ENCODE results near the gene HCK. TPM values are rescaled to one million over a fixed set of nuclear protein-coding genes. Genes with fewer than 3 reads are reported as not detected.

The HCK gene
- total RNA-seq, 1 donor from 2014 or later: under 0.01 TPM

GRCh38 chr20:32050851-32051556, 1.0 kb upstream of the HCK start:
- Histone ChIP-seq H3K36me3 (ENCODE audit: control insufficient read depth, insufficient read depth, low read length) (no peaks in the 10 kb centered on the region), H3K27me3 (ENCODE audit: control insufficient read depth, insufficient read depth, low read length) (peaks cover 27% of the 10 kb centered on the region), H3K4me3 (ENCODE audit: low read depth, low read length) (no peak overlapping the region)
- no peak for TF ChIP-seq CTCF (IDR thresholded peaks at IDR 0.05; ENCODE audit: insufficient read depth, low read length, severe bottlenecking)
- FAIRE-seq (no peak), DNase-seq (ENCODE audit: low read depth) (no peak)

- H3K36me3 ChIP-seq (ENCODE audit: control insufficient read depth, insufficient read depth, low read length): no peaks in the 10 kb centered on the region
- no peak for TF ChIP-seq CTCF (IDR thresholded peaks at IDR 0.05; ENCODE audit: insufficient read depth, low read length, severe bottlenecking)
- H3K4me3 ChIP-seq (ENCODE audit: low read depth, low read length): no peak overlapping the region
- H3K27me3 ChIP-seq (ENCODE audit: control insufficient read depth, insufficient read depth, low read length): peaks cover 27% of the 10 kb centered on the region
- FAIRE-seq (no peak), DNase-seq (ENCODE audit: low read depth) (no peak)
Measured at GRCh38 chr20:32051720-32052089, 337 bp upstream of the HCK start.

GRCh38 chr20:32052778-32053362, 828 bp downstream of the HCK start:
- Histone ChIP-seq H3K27me3 (ENCODE audit: control insufficient read depth, insufficient read depth, low read length) (peaks cover 32% of the 10 kb centered on the region), H3K36me3 (ENCODE audit: control insufficient read depth, insufficient read depth, low read length) (no peaks in the 10 kb centered on the region), H3K4me3 (ENCODE audit: low read depth, low read length) (no peak overlapping the region)
- no peak for FAIRE-seq
- no peak for TF ChIP-seq CTCF (IDR thresholded peaks at IDR 0.05; ENCODE audit: insufficient read depth, low read length, severe bottlenecking)
- DNase-seq (ENCODE audit: low read depth): no peak

- peaks cover 34% of the 10 kb centered on the region for H3K27me3 ChIP-seq (ENCODE audit: control insufficient read depth, insufficient read depth, low read length)
- DNase-seq (ENCODE audit: low read depth): no peak
- no peaks in the 10 kb centered on the region for H3K36me3 ChIP-seq (ENCODE audit: control insufficient read depth, insufficient read depth, low read length)
- H3K4me3 ChIP-seq (ENCODE audit: low read depth, low read length): no peak overlapping the region
- FAIRE-seq: no peak
- no peak for TF ChIP-seq CTCF (IDR thresholded peaks at IDR 0.05; ENCODE audit: insufficient read depth, low read length, severe bottlenecking)
Measured at GRCh38 chr20:32053648-32054047, 1.6 kb downstream of the HCK start.

- FAIRE-seq (no peak), DNase-seq (ENCODE audit: low read depth) (no peak)
- H3K36me3 ChIP-seq (ENCODE audit: control insufficient read depth, insufficient read depth, low read length): no peaks in the 10 kb centered on the region
- H3K27me3 ChIP-seq (ENCODE audit: control insufficient read depth, insufficient read depth, low read length): peaks cover 21% of the 10 kb centered on the region
- no peak overlapping the region for H3K4me3 ChIP-seq (ENCODE audit: low read depth, low read length)
- TF ChIP-seq CTCF (IDR thresholded peaks at IDR 0.05; ENCODE audit: insufficient read depth, low read length, severe bottlenecking): no peak
Measured at GRCh38 chr20:32056708-32057483, 4.9 kb downstream of the HCK start.

Data from bronchial epithelial cell (primary cell).